ENCODE results near the gene SLC29A4.
"Not testable (repeated sequence)": the region's sequence is repeated elsewhere in the genome, so short reads cannot be mapped to it uniquely, and the experiment has no call there.

SLC29A4 gene

DNA sequence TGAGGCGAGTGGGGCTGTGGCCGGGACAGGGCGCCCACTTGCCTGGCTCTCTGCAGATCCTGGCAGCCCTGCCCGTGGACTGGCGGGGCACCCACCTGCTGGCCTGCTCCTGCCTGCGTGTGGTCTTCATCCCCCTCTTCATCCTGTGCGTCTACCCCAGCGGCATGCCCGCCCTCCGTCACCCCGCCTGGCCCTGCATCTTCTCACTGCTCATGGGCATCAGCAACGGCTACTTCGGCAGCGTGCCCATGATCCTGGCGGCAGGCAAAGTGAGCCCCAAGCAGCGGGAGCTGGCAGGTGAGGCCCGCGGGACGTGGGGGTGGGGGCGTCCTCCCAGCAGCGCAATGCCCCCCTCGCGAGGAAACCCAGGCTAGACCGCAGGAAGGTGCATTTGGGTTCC, 17.6 kb downstream of the SLC29A4 start:
- no peak for DNase-seq

DNA sequence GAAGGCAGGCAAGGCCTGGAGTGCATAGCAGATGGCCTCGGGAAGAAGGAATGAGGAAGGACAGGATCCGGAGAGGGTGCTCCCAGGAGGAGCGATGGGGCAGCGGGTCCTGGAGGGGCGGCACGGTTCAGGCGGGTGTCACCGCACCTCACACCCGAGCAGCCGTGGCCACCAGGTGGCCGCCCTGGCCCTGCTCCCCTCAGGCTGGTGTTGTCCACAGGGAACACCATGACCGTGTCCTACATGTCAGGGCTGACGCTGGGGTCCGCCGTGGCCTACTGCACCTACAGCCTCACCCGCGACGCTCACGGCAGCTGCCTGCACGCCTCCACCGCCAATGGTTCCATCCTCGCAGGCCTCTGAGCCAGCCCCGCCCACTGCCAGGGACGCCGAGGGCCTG, 19.8 kb downstream of the SLC29A4 start:
- DNase-seq, result no peak

DNA sequence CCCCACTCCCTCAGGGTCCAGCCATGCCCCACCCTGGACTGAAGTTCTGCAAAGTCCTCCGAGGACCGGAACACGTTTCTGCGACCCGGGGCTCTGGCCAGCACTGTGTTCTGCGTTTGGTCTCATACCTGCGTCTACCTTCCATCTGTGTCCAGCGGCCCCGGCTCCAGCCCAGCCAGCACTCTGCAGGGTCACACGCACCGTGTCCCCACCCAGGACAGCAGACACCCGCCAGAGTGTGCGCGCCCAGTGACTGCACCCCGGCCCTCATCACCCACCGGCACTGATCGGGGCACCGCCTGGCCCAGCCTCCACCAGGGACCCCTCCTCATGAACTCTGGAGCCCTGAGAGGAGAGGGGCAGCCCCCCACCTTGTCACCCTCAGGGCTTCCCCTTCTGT, 20.3 kb downstream of the SLC29A4 start:
- DNase-seq, result no peak

DNA sequence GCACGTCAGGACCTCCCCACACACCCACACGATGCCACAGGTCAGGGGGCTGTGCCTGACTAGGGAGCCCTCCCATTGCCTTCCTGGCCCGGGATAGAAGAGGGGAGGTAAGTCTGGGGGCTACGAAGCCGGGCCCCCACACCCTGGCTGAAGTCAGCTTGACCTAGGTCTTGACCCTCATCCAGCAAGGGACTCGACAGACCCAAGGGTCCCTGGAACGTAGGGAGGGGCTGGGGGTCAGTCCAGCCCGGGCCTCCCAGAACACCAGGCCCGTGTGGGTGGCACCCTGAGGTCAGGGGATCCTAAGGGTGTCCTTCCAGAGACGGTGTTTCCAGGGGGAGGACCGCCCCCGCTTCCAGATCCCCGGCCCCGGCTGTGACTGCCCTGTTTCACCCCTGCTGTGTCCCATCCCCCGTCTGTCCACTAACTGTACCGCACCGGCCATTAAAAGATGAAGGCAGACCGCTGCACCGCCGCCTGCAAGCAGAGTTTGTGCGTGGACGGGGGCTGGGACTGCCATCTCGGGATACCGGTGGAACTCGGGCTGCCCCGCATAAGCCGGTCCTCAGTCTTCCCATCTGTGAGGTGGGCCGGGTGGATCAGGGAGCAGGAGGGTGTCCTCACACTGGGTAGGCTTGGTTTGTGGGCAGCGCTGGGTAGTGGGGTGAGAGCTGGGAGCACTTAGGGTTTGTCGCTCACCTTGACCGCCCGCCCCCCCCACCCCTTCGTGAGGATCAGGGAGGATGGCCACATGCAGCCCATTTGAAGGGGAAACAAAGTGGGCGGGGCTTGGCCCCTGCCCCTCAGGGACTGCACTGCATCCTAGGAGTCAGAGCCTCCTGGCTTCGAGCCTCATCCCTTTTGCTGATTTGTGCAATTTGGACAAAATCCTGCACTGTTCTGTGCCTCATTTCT, 21.1 kb downstream of the SLC29A4 start:
- no peak for DNase-seq

DNA sequence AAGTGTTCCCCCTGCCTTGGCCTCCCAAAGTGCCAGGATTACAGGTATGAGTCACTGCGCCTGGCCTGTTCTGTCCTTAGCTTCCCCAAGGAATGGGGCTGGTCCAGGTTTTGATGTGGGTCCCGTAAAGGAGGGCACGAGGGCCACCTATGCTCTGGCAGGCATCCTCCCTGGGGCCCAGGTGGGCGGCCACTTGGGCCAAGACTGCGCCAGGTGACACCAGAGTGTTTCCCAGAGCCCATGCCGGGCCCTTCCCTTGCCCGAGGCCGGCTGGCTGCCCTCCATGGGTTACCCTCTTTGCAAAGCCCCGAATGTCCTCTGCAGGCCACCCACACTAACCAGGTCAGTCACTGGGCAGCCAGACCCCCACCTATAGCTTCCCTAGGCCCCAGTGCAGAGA, 22.3 kb downstream of the SLC29A4 start:
- DNase-seq, result not testable (repeated sequence)

DNA sequence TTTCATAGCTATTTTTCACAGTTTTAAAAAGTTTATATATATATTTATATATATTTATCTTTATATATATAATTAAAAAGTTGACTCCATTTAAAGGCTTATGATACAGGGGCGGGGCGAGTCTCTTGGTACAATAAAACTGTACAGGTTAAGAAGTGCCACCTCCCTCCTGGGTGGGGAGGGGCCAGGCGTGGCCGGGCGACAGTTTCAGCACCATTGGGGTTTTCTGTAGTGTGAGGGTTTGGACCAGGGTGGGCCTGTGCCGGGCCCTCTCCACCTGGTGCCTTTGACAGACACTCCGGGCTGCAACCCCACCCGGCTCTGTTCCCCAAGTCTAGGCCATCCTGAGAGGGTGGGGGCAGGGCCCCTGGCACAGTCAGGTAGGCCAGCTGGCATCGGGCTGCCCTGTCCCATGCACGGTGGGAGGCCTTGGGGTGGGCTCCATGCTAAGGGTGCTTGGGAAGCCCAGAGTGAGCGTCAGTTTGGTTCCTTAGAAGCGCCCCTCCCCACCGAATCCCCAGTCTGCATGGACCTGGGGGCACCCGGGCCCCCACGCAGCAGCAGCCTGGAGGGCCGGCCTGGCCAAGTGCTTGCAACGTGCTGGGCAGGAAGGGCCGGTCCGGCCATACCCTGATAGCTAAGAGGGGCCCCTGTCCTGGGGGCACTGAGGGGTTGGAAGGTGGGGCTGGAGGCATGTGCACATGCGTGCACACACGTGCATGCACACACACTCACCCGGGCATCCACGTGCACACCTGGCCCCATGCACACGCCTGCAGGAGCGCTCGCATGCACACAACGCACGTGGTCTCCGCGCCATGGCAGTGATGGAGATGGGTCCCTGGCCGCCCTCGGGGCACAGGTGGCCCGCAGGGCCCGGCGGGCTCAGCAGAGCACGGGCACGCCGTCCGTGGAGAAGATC, 24.7 kb downstream of the SLC29A4 start:
- DNase-seq, result not testable (repeated sequence)

DNA sequence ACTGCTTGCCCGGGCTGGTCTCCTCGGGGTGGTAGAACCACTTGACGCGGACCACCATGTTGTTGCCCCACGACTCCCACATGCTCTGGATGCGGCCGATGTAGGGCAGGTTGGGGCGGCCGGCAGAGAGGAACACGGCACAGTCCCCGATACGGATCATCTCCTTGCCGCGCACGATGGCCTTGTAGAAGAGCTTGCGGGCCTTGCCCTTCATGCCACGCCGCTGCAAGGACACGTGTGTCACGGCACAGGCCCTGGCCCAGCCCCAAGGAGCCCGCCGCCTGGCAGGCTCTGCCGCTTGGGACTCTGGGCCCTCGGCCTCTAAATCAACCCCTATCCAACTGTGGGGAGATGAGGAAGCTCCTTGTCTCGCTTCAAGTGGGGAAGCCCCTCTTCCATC, 26.4 kb downstream of the SLC29A4 start:
- no peak for DNase-seq

DNA sequence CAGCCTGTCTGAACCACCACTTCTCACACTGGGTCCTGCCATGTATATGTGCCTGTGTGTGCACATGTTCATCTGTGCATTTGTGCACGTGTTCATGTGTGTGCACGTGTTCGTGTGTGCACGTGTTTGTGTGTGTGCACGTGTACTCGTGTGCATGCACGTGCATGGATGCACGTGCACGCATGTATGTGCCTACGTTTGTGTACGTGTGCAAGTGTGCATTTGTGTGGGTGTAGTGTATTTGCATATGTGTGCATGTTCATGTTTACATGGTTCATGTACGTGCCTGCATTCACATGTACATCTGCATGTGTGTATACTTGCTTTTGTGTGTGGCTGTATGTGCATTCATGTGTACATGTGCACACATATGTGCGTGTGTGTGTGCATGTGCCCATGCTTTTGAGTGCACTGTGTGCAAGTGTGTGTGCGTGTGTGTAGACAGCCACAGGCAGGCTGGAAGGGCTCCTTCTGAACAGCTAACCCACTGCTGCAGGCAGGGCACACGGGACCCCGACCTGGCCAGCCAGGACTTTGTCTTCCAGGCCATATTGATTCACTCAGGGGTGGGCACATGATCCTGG, 28.2 kb downstream of the SLC29A4 start:
- no peak for DNase-seq

DNA sequence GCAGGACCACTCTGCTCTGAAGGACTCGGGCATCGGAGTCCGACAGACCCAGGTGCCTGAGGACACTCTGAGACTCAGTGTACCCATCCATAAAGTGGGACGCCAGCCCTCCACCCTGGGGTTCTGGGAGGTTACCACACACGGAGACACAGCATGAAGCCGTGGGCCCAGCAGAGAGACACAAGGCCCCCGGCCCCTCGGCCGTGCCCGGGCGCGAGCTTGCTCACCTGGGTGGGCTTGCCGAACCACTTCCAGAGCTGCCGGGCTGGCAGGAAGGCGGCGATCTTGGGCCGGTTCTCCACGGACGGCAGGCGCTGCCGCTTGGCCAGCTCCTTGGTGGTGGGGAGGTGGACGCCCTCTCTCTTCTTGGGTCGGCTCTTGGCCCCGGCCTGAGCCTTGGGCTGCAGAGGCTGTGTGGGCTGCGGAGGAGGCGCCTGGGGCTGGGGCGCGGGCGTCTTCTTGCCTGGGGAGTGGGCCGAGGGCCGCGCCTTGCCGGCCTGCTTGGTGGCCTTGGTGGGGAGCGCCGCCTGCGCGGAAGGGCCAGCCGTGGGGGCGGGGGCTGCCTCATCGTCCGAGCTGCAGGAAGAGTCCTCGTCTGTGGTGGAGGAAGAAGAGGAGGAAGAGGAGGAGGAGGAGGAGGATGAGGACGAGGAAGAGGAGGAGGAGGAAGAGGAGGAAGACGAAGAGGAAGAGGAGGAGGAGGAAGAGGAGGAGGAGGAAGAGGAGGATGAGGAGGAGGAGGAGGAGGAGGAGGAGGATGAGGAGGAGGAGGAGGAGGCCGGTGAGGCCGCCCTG, 29.7 kb downstream of the SLC29A4 start:
- not testable (repeated sequence) for DNase-seq

DNA sequence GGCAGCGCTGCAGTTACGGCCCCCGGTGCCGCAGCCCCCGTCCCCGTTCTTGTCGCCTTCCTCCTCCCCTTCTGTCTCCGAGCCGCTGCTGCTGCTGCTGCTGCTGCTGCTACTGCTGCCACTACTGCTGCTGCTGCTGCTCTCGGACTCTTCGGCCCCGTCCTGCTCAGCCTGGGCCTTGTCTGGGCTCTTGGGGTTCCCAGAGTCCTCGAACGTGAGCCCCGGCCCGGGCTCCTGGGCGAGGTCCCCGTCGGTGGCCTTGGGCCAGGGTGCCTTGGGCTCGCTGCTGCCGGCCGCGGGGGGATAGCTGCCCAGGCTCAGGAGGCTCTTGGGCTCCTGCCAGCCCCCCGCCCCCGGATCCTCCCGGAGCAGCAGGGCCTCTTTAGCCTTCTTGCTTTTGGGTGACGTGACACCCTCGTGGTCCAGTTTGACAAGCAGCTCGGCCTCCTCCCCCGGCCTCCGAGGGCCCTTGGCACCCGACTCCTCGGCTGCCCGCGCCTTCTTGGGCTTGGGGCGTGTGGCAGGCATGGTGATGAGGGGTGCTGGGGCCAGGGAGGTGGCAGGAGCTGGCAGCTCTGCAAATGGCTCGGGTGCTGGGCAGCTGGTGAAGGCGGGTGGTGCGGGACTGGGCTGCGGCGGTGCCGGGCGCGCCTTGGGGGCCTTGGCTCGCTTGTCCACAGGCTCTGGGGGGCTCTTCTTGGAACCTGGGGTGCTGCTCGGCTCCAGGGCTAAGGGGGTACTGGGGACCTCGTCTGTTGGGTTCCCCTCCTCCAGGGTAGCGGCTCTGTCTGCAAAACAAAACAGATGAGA, 30.5 kb downstream of the SLC29A4 start:
- not testable (repeated sequence) for DNase-seq

DNA sequence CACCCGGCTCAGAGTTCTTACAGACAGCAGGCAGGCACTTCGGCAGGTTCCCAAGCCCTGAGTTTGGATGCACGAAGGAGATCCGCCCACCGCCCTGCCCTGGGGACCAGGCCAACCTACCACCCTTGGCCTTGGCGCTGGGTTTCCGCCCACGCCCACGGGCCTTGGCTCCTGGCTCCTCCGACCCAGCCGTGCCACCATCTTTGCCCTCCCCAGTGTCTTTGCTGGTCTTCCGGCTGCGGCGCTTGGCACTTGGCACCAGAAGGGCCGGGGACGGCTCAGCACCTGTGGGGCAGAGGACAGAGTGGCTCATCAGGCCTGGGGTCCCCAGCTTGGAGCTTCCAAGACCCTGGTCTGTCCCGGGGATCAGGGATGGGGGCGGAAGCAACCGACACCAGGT, 32.1 kb downstream of the SLC29A4 start:
- no peak for DNase-seq

DNA sequence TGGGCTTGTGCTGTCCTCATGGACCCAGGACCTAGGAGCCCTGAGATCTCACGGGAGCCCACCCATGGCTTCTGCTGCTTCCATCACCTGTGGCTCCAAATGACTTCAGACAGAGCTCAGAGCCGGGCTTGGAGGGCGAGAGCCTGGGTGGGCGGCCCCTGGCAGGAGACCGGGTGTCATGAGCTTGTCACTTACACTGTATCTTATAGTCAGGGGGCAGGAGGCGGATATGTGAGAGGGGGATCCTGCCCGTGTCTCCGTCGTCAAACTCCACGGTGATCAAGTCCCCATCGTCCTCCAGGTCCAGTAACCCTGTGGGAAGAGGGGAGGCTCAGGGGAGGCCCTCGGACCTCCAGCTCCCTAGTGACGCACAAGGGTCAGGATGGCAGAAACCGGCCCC, 33.0 kb downstream of the SLC29A4 start:
- no peak for DNase-seq

DNA sequence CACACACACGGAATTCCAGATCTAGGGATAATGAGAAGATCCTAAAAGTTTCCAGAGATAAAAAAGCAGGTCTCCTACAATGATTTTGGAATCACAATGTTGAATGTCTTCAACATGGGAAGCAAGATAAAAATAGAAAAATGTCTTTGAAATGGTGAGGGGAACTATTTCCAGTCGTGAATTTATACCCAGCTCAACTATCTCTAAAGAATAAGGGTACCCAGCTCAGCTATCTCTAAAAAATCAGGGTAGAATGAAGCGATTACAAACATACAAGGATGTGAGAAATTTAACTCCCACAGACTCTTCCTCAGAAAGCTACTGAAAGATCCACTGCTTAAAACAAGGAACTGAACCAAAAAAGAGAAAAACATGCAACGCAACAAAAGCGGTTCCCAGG, 35.9 kb downstream of the SLC29A4 start:
- DNase-seq, result not testable (repeated sequence)

DNA sequence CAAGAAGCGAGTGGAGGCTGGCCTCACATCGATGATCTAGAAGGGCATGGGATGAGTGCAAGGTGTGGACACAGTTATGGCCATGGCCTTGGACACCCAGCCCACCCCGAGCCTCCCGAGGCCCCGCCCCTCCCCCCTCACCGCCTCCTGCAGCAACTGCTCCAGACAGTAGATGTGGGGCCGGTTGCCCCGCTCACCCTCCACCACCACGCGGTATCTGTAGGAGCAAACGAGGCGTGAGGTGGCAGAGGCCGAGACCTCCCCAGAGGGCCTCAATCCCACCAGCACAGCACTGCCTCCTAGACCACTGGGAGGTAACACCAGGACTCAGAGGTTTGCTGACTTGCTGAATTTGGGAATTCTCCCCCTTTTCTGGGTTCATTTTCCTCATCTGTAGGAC, 37.6 kb downstream of the SLC29A4 start:
- no peak for DNase-seq

DNA sequence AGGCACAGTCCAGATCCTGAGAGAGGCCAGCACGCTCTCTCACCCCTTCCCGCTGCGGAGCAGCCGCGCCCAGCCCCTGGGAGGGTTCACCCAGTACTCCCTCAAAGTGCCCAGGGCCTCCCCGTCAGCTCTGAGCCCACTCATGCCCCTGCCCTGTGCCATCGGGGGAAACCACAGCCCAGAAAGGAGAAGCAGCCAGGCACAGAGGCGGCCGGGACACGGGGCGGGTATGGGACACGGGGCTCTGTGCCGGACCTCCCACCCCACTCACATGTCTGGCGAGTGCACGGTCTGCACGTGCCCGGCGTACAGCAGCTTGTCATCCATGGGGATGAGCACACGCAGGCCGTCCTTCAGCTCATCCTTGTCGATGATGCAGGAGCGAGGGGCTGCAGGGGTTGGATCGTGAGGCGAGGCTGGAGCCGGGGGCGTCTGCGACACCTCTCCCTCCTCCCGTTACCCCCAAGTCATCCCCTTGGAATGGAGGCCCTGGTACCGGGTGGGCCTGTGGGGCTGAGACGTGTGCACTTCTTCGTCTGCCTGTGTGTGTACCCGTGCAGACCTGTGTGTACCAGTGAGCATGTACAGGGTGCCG, 38.2 kb downstream of the SLC29A4 start:
- no peak for DNase-seq

DNA sequence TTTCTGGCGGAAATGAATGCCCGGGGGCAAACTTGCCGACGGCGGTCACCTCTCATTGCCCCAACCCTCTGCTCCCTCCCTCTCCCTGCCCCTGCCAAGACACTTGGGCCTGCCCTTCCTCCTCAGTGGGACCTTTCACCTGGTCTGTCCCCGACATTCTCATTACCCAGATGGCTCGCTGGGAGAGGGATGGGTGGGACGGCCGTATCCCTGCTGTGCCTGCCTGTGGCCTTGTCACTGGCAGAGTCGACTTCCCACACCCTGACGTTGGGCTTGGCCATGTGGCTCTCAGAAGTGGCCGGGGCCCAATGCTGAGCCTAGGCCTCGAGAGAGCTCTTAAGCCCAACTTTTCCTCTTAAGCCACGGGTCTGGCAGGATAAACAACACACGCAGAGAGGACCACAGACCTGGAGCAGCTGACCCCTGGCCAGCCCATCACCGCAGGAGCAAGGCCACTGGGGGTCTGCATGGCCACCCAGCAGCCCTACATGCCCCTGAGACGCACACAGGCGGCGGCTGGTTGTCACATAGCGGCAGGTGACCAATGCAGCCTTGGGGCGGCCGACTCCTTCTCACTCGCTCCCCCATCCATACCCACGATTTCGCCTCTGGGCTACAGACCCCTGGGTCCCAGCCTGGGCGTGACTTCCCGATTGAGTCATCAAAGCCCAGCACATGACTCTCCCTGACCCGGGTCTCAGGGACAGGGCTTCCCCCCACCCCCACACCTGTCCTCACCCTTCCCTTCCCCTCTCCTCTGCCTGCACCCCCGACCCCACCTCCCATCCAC, 40.1 kb downstream of the SLC29A4 start:
- DNase-seq, result no peak

DNA sequence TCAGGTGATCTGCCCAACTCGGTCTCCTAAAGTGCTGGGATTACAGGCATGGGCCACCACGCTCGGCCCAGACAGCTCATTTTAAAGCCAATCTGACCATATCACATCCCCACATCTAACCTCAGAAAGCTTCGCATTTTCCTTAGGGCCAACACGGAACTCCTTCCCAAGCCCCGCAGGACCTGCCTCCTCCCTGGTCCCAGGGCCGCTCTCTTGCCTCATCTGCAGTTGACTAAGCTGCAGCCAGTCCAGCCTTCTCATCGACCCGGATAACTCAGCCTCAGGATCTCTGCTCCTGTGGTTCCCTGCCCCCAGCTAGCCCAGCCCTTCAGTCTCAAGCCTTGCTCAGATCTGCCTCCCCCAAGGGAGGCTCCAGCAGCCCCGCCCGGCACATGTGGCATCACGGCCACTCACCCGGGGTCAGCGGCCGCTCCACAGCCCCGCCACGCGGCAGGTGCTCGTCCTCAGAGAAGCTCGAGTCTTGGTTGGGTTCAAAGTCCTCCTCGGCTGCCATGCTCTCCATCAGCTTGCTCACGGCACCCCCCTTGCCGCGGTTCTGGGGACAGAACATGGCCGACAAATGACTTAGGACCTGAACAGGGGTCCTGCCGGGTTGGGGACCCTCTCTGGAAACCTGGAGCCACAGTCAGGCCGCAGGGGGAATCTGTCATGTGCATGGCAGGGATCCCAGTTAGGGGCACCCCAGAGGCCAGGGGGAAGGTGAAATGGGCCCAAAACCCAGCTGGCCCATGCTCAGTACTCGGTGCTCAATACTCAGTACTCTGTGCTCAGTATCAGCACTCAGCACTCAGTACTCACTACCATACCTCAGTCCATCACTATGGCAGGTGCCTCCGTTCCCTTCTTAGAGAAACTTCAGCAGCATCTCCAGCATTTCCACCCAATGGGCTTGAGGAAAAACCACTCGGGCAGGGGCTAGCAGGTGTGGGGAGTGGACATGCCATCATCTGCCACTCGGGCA, 41.3 kb downstream of the SLC29A4 start:
- DNase-seq, result not testable (repeated sequence)

DNA sequence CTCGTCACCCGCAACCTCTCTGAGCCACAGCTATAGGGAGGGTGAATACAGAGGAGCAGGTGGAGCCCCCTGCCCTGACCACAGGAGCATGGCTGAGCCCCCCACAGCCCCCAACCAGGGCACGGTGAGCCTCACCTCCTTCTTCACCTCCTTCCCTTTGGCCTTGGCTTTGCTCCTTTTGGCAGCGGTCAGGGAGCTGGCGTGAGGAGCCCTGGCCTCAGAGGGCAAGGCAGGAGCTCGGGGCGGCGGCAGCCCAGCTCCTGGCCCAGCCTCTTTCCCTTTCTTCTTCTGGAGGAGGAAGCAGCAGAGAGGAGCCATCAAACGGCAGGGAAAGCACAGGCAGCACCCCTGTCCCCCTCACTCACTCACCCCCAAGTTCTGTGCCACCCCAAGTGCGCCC, 42.2 kb downstream of the SLC29A4 start:
- no peak for DNase-seq

DNA sequence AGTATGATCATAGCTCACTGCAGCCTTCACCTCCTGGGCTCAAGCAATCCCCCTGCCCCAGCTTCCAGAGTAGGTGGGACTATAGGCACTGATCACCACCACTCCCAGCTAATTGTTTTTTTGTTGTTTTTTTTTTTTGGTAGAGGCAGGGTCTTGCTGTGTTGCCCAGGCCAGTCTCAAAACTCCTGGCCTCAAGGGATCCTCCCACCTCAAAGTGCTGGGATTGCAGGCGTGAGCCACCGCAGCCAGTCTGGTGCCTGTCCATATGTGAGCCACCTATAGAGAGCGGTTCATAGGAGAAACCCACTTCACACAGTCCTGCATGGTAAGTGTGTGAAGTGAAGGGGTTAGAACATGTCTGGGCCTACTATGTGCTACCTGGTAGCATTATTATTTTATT, 47.5 kb downstream of the SLC29A4 start:
- no peak for DNase-seq

All from stimulated activated CD4-positive, alpha-beta T cell treated with anti-CD3 and anti-CD28 coated beads, Interleukin-4, amount 100 ng/mL, for 4 hours (primary cell).